NCI-H1694 (cell line): Measurements from ENCODE around the gene TBCCD1.
"Not testable (repeated sequence)": the region's sequence is repeated elsewhere in the genome, so short reads cannot be mapped to it uniquely, and the experiment has no call there.

ENCODE experiments used
- DNase-seq: peaks from one replicate; lab custom pipeline; 2025; lab: John Stamatoyannopoulos, UW

TBCCD1 gene

GRCh38 chr3:186549497-186549896 is 17.6 kb downstream of the TBCCD1 start:
- no peak for DNase-seq

GRCh38 chr3:186544281-186544680 is 22.9 kb downstream of the TBCCD1 start, which contains the start of gene CRYGS:
Gene CRYGS (minus strand): TSS chr3:186544380. CDS start chr3:186544326, 54 bp downstream.
- no peak for DNase-seq

- DNase-seq, result no peak
Measured at GRCh38 chr3:186540835-186541226, 26.3 kb downstream of the TBCCD1 start.

GRCh38 chr3:186540221-186540834 is 26.8 kb downstream of the TBCCD1 start:
- DNase-seq, result peak; percentile 80

- no peak for DNase-seq
Measured at GRCh38 chr3:186538779-186539178, 28.4 kb downstream of the TBCCD1 start.

- DNase-seq, result no peak
Measured at GRCh38 chr3:186536883-186537844, 30.0 kb downstream of the TBCCD1 start.

GRCh38 chr3:186534113-186534669 is 32.9 kb downstream of the TBCCD1 start:
- no peak for DNase-seq

- no peak for DNase-seq
Measured at GRCh38 chr3:186532598-186533072, 34.5 kb downstream of the TBCCD1 start.

GRCh38 chr3:186531694-186532093 is 35.4 kb downstream of the TBCCD1 start:
- DNase-seq, result not testable (repeated sequence)

- DNase-seq, result no peak
Measured at GRCh38 chr3:186530415-186530814, 36.7 kb downstream of the TBCCD1 start.

- DNase-seq, result peak; percentile 96
Measured at GRCh38 chr3:186529201-186529999, 37.7 kb downstream of the TBCCD1 start.

- peak; percentile 88 for DNase-seq
Measured at GRCh38 chr3:186526256-186526606, 40.9 kb downstream of the TBCCD1 start.

- no peak for DNase-seq
Measured at GRCh38 chr3:186525369-186526255, 41.5 kb downstream of the TBCCD1 start.

GRCh38 chr3:186524616-186525015 is 42.5 kb downstream of the TBCCD1 start:
- no peak for DNase-seq

- DNase-seq, result no peak
Measured at GRCh38 chr3:186523434-186523833, 43.7 kb downstream of the TBCCD1 start.

GRCh38 chr3:186523022-186523421 is 44.1 kb downstream of the TBCCD1 start:
- DNase-seq, result no peak

- no peak for DNase-seq
Measured at GRCh38 chr3:186520957-186521842, 45.9 kb downstream of the TBCCD1 start.

GRCh38 chr3:186520431-186520830 is 46.7 kb downstream of the TBCCD1 start:
- no peak for DNase-seq

- DNase-seq, result no peak
Measured at GRCh38 chr3:186519021-186519658, 48.0 kb downstream of the TBCCD1 start.
